HepG2 (cell line): ENCODE results near the gene PID1. TPM values are rescaled to one million over a fixed set of nuclear protein-coding genes. Genes with fewer than 3 reads are reported as not detected.

Experiments used
- ATAC-seq: fragments of 200-7000 bp; cut with Tn5 transposase; 3 replicates; pipeline ENCODE4 v1.9.1; 2020; ENCODE audit warnings: mild to moderate bottlenecking, moderate library complexity
- BruUV-seq: library from RNA; stranded (reverse); fragments of 400-500 nt; replicated peaks from 2 replicates; lab custom pipeline; 2021; lab: Mats Ljungman, UMichigan
- CTCF ChIA-PET: fragments of 300-600 bp; formaldehyde crosslinking; extraction: SDS; loops from one replicate; lab custom pipeline; 2021; ENCODE audit warnings: low total read pairs, inconsistent platforms, low intra/inter-chr PET ratio; lab: Yijun Ruan, JAX
- POLR2A ChIA-PET: fragments of 350-600 bp; sonication (Branson Sonifier 250); formaldehyde crosslinking; loops from one replicate; lab custom pipeline; 2020; ENCODE audit warnings: antibody characterized with exemption, inconsistent platforms; lab: Yijun Ruan, JAX
- DNase-seq: peaks from one replicate; pipeline ENCODE4 v3.0.0-alpha.2; 2015; ENCODE audit warnings: low spot score
- FAIRE-seq: peaks from 3 replicates; lab custom pipeline; 2011; peaks lifted over from hg19 to GRCh38; lab: Jason Lieb, UNC
- H2AFZ ChIP-seq: one replicate; pipeline ENCODE4 v1.6.1; 2011; ENCODE audit warnings: low read length, inconsistent platforms
- H3K27ac ChIP-seq: fragments of 300-600 bp; 3 replicates; pipeline ENCODE4 v1.8.0; 2011; ENCODE audit warnings: mixed run types, mild to moderate bottlenecking, mixed read lengths, low read length, inconsistent platforms; ENCODE audit not compliant: insufficient read depth; ENCODE audit errors: extremely low read length
- H3K27me3 ChIP-seq, 2 experiments: fragments of 200-600 bp in 1 of 2; 2 replicates in 1 of 2; 3 replicates in 1 of 2; pipeline versions ENCODE4 v1.6.0 to v1.8.0; 2011; ENCODE audit warnings: low read length in 2 of 2, mild to moderate bottlenecking in 2 of 2, moderate library complexity in 2 of 2, inconsistent platforms in 1 of 2; ENCODE audit not compliant: insufficient read depth in 2 of 2, control insufficient read depth in 1 of 2
- H3K36me3 ChIP-seq, 2 experiments: fragments of 200-600 bp in 1 of 2; replicated peaks in 1 of 2; 2 replicates in 1 of 2; 3 replicates in 1 of 2; pipeline versions ENCODE4 v1.5.1 to v1.8.0; 2011; ENCODE audit warnings: low read length in 2 of 2, inconsistent platforms in 1 of 2; ENCODE audit not compliant: insufficient read depth in 2 of 2, control insufficient read depth in 1 of 2
- H3K4me1 ChIP-seq: 2 replicates; pipeline ENCODE4 v1.5.1; 2012; ENCODE audit warnings: low read length, inconsistent platforms; ENCODE audit not compliant: insufficient read depth
- H3K4me2 ChIP-seq: 2 replicates; pipeline ENCODE4 v1.6.0; 2011; ENCODE audit warnings: low read depth, low read length, inconsistent platforms
- H3K4me3 ChIP-seq, 3 experiments: fragments of 200-600 bp in 1 of 3; sonication (generic), shearing (Covaris generic) in 1 of 3; replicated peaks in 1 of 3; 2 replicates each; pipeline ENCODE4 v1.5.1; 2011 to 2016; ENCODE audit warnings: low read length in 3 of 3, inconsistent platforms in 2 of 3, low read depth in 2 of 3, mild to moderate bottlenecking in 2 of 3, control low read depth in 1 of 3, mixed read lengths in 1 of 3; ENCODE audit not compliant: insufficient read depth in 1 of 3
- H3K79me2 ChIP-seq: one replicate; pipeline ENCODE4 v1.6.1; 2011; ENCODE audit warnings: low read length, inconsistent platforms; ENCODE audit not compliant: insufficient read depth
- H3K9ac ChIP-seq: 2 replicates; pipeline ENCODE4 v1.6.0; 2011; ENCODE audit warnings: mild to moderate bottlenecking, low read depth, low read length, inconsistent platforms; ENCODE audit not compliant: insufficient read depth
- H3K9me3 ChIP-seq: 2 replicates; pipeline ENCODE4 v1.5.1; 2012; ENCODE audit warnings: mild to moderate bottlenecking, low read length
- H4K20me1 ChIP-seq: 2 replicates; pipeline ENCODE4 v1.6.0; 2011; ENCODE audit warnings: inconsistent platforms, mild to moderate bottlenecking, low read length, moderate library complexity; ENCODE audit not compliant: insufficient read depth
- FOXP4 ChIP-seq: sonication (generic); formaldehyde crosslinking; IDR thresholded peaks from 2 replicates; pipeline ENCODE4 v1.4.0; 2020; ENCODE audit warnings: missing genetic modification reagents
- HMGA1 ChIP-seq: sonication (generic); formaldehyde crosslinking; conservative IDR thresholded peaks from 2 replicates; pipeline ENCODE4 v1.4.0; 2020; ENCODE audit warnings: missing genetic modification reagents
- RERE ChIP-seq: IDR thresholded peaks from 2 replicates; pipeline ENCODE4 v1.6.1; 2016; ENCODE audit warnings: low read depth, missing genetic modification reagents, missing compliant biosample characterization
- ZBTB42 ChIP-seq: sonication (generic); formaldehyde crosslinking; IDR thresholded peaks from 2 replicates; pipeline ENCODE4 v1.5.0; 2020; ENCODE audit warnings: mild to moderate bottlenecking, missing genetic modification reagents
- ZBTB43 ChIP-seq: sonication (generic); formaldehyde crosslinking; conservative IDR thresholded peaks from 2 replicates; pipeline ENCODE4 v1.4.0; 2020; ENCODE audit warnings: missing genetic modification reagents
- ZNF567 ChIP-seq: sonication (generic); formaldehyde crosslinking; IDR thresholded peaks from 2 replicates; pipeline ENCODE4 v1.8.1; 2023; ENCODE audit warnings: mild to moderate bottlenecking, missing genetic modification reagents, borderline replicate concordance
- WGBS: methylation state at CpG from one replicate; pipeline ENCODE4 v1.1.6; 2017; ENCODE audit warnings: low lambda C conversion rate; 5-methylcytosine and 5-hydroxymethylcytosine counted together
- in situ Hi-C: cut with HindIII; loops from 2 replicates; pipeline ENCODE4 v1.10.0; 2017; ENCODE audit warnings: low pct_unique_long_range_greater_than_20kb; ENCODE audit not compliant: extremely low pct_ligation_motif_present
- intact Hi-C: fragments of 100-400 bp; cut with micrococcal nuclease; formaldehyde crosslinking; loops from one replicate; pipeline ENCODE4 v1.10.0; 2022; ENCODE audit not compliant: unreplicated experiment
- polyA plus RNA-seq, 8 experiments: library from polyadenylated mRNA; depleted of rRNA in 3 of 8; stranded (reverse) in 7 of 8; unstranded in 1 of 8; fragments of >200 nt; fragmentation: Illumina TruSeq in 4 of 8; extraction: Trizol in 4 of 8; gene quantifications; 2 replicates each; pipeline versions ENCODE4 v1.2.1 to v1.2.3, GENCODE V29; 2011 to 2016; ENCODE audit warnings: low read depth in 4 of 8, missing spikeins in 1 of 8, mixed read lengths in 1 of 8; ENCODE audit not compliant: insufficient read depth in 1 of 8
- total RNA-seq, 5 experiments: library from RNA; depleted of rRNA; stranded (reverse); fragments of >200 nt; fragmentation: Illumina TruSeq; extraction: Trizol; gene quantifications; 2 replicates each; pipeline ENCODE4 v1.2.3, GENCODE V29; 2016; ENCODE audit warnings: low read depth in 1 of 5

The PID1 gene
- total and polyA plus RNA-seq, 2 of the 13 experiments (the other 11 are each of a cell fraction or from before 2014, with no cell fraction given), result 0.15 to 0.18 TPM

- no TSS peak for BruUV-seq
- WGBS, result 21% methylated on average over 1 of the region's 1 CpG
- in situ Hi-C loops, result no loop called here
- DNase-seq (no peak), FAIRE-seq (no peak), ATAC-seq (no peak)
- ChIA-PET POLR2A (no interaction called here), CTCF (no interaction called here)
- intact Hi-C loops, result no loop called here
- Histone ChIP-seq H3K79me2 (no peaks in the 10 kb centered on the region), H3K4me2 (no peak overlapping the region), H3K27me3 (no peaks in the 10 kb centered on the region), H3K4me3 (no peak overlapping the region), H3K36me3 (no peaks in the 10 kb centered on the region), H2AFZ (no peak overlapping the region), H3K27ac (no peak overlapping the region), H3K9me3 (peaks cover 100% of the 10 kb centered on the region), H4K20me1 (no peaks in the 10 kb centered on the region), H3K9ac (no peak overlapping the region), H3K4me1 (no peaks in the 10 kb centered on the region)
- no peak for TF ChIP-seq FOXP4 (CRISPR knock-in tag)
- TF ChIP-seq ZBTB42, result no peak
- no peak for TF ChIP-seq HMGA1
- no peak for TF ChIP-seq ZBTB43 (CRISPR knock-in tag)
- TF ChIP-seq RERE (CRISPR knock-in tag), result no peak
- TF ChIP-seq ZNF567 (CRISPR knock-in tag), result no peak
Measured at GRCh38 chr2:229252280-229252679, 18.8 kb downstream of the PID1 start.
